Esophagus squamous epithelium (tissue), 4 donors: ENCODE measurements around the gene SANBR.

ENCODE experiments used
- POLR2A ChIP-seq, 4 donors: fragments of 450-650 bp; IDR thresholded peaks; one replicate each; pipeline ENCODE4 v1.6.1; 2017; ENCODE audit warnings: antibody characterized with exemption in 4 of 4, mild to moderate bottlenecking in 4 of 4, moderate library complexity in 3 of 4
- TF ChIP-seq, protein P1 (sequence below), 6 experiments: fragments of 450-650 bp in 4 of 6; fragments of 200-600 bp in 2 of 6; sonication (generic) in 2 of 6; IDR thresholded peaks; one replicate each; pipeline ENCODE4 v1.5.1; 2016 to 2019; ENCODE audit warnings: antibody characterized with exemption in 6 of 6, mild to moderate bottlenecking in 4 of 6, moderate library complexity in 4 of 6

DNA sequence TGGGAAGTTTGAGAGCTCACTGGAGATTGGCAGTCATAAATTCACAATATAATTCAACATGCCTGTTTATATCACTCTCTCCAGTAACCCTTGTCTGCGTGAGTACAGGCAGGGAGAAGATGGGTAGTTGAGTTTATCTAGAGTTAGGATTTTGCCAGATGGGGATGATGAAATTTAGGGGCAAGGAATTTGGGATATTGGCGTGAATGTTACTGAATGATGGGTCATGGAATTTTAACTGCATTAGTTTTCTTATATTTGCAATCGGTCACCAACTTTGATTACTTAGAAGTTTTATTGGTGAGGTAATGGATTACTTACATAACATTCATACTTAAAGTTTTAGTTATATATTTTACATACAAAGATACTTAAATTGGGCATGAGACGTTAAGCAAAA is 35.1 kb downstream of the SANBR start:
- TF ChIP-seq, protein P1, sequence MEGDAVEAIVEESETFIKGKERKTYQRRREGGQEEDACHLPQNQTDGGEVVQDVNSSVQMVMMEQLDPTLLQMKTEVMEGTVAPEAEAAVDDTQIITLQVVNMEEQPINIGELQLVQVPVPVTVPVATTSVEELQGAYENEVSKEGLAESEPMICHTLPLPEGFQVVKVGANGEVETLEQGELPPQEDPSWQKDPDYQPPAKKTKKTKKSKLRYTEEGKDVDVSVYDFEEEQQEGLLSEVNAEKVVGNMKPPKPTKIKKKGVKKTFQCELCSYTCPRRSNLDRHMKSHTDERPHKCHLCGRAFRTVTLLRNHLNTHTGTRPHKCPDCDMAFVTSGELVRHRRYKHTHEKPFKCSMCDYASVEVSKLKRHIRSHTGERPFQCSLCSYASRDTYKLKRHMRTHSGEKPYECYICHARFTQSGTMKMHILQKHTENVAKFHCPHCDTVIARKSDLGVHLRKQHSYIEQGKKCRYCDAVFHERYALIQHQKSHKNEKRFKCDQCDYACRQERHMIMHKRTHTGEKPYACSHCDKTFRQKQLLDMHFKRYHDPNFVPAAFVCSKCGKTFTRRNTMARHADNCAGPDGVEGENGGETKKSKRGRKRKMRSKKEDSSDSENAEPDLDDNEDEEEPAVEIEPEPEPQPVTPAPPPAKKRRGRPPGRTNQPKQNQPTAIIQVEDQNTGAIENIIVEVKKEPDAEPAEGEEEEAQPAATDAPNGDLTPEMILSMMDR (IDR thresholded peaks at IDR 0.05) = no peak
- TF ChIP-seq POLR2A (IDR thresholded peaks at IDR 0.05) = no peak
